ENCODE data around the gene LIF. TPM values are rescaled to one million over a fixed set of nuclear protein-coding genes. Genes with fewer than 3 reads are reported as not detected.
"Not testable (repeated sequence)": the region's sequence is repeated elsewhere in the genome, so short reads cannot be mapped to it uniquely, and the experiment has no call there.

LIF gene
- polyA plus RNA-seq, 1 donor (not counting 4 experiments of a cell fraction or from before 2014, with no cell fraction given), result 3.1 TPM

- TF ChIP-seq EZH2 (IDR thresholded peaks at IDR 0.05; ENCODE audit: low read length) (no peak), CTCF (optimal IDR thresholded peaks at IDR 0.05 in 1 of 3, IDR thresholded peaks at IDR 0.05 in 1 of 3, conservative IDR thresholded peaks at IDR 0.05 in 1 of 3; ENCODE audit: extremely low read depth in 1 of 3, insufficient read depth in 2 of 3, low read length in 3 of 3) (no peak)
- H4K20me1 ChIP-seq (ENCODE audit: control insufficient read depth, extremely low read depth, insufficient read depth, low read length), result no peaks in the 10 kb centered on the region
- no peak for FAIRE-seq
- H3K9ac ChIP-seq (ENCODE audit: control insufficient read depth, extremely low read depth, insufficient read depth, low read length), result no peak overlapping the region
- H2AFZ ChIP-seq (ENCODE audit: control insufficient read depth, low read length), result no peak overlapping the region
- H3K79me2 ChIP-seq (ENCODE audit: control insufficient read depth, insufficient read depth, low read length), result no peaks in the 10 kb centered on the region
- H3K36me3 ChIP-seq (ENCODE audit: control insufficient read depth in 2 of 2, extremely low read depth in 1 of 2, insufficient read depth in 2 of 2, low read length in 2 of 2), result no peaks in the 10 kb centered on the region
- no peak for DNase-seq (ENCODE audit: low read depth, low spot score)
- no peaks in the 10 kb centered on the region for H3K27me3 ChIP-seq (ENCODE audit: control insufficient read depth, extremely low read depth, insufficient read depth, low read length)
- dilution Hi-C loops (cut with MboI; ENCODE audit: extremely low pct_ligation_motif_present, low sequenced_read_pairs), result no loop called here
- H3K9me1 ChIP-seq (ENCODE audit: control insufficient read depth, extremely low read depth, insufficient read depth, low read length), result no peaks in the 10 kb centered on the region
- no peak overlapping the region for H3K4me2 ChIP-seq (ENCODE audit: control insufficient read depth, extremely low read depth, insufficient read depth, low read depth, low read length)
- H3K27ac ChIP-seq (ENCODE audit: control insufficient read depth, insufficient read depth, low read length), result no peak overlapping the region
- no peak overlapping the region for H3K4me3 ChIP-seq (ENCODE audit: control insufficient read depth in 2 of 3, extremely low read depth in 1 of 3, insufficient read depth in 2 of 3, low read depth in 1 of 3, low read length in 3 of 3)
- no peaks in the 10 kb centered on the region for H3K4me1 ChIP-seq (ENCODE audit: control insufficient read depth, extremely low read depth, insufficient read depth, low read length)
- H3K9me3 ChIP-seq (ENCODE audit: control insufficient read depth, low read depth, low read length), result no peaks in the 10 kb centered on the region
Observed at GRCh38 chr22:30234786-30235470, 11.6 kb downstream of the LIF start.

DNA sequence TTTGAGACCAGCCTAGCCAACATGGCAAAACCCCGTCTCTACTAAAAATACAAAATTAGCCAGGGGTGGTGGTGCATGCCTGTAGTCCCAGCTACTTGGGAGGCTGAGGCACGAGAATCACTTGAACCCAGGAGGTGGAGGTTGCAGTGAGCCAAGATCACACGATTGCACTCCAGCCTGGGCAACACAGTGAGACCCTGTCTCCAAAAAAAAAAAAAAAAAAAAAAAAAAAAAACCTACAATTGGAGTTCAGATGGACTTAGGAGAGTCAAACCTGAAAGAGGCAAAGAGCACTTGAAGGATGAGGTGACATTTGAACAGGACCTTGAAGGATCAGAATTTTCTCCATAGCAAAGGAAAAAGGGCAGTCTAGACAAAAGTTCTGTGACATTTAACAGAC lies 12.2 kb downstream of the LIF start:
- H3K9me3 ChIP-seq (ENCODE audit: control insufficient read depth, low read depth, low read length); H3K79me2 ChIP-seq (ENCODE audit: control insufficient read depth, insufficient read depth, low read length); DNase-seq (ENCODE audit: low read depth, low spot score); H3K4me2 ChIP-seq (ENCODE audit: control insufficient read depth, extremely low read depth, insufficient read depth, low read depth, low read length); FAIRE-seq; H3K4me1 ChIP-seq (ENCODE audit: control insufficient read depth, extremely low read depth, insufficient read depth, low read length); H3K36me3 ChIP-seq (ENCODE audit: control insufficient read depth in 2 of 2, extremely low read depth in 1 of 2, insufficient read depth in 2 of 2, low read length in 2 of 2); H3K27me3 ChIP-seq (ENCODE audit: control insufficient read depth, extremely low read depth, insufficient read depth, low read length); H3K4me3 ChIP-seq (ENCODE audit: control insufficient read depth in 2 of 3, extremely low read depth in 1 of 3, insufficient read depth in 2 of 3, low read depth in 1 of 3, low read length in 3 of 3); dilution Hi-C loops (cut with MboI; ENCODE audit: extremely low pct_ligation_motif_present, low sequenced_read_pairs); H3K27ac ChIP-seq (ENCODE audit: control insufficient read depth, insufficient read depth, low read length); H4K20me1 ChIP-seq (ENCODE audit: control insufficient read depth, extremely low read depth, insufficient read depth, low read length); H3K9me1 ChIP-seq (ENCODE audit: control insufficient read depth, extremely low read depth, insufficient read depth, low read length); H2AFZ ChIP-seq (ENCODE audit: control insufficient read depth, low read length); H3K9ac ChIP-seq (ENCODE audit: control insufficient read depth, extremely low read depth, insufficient read depth, low read length): not testable (repeated sequence)

- H3K9ac ChIP-seq (ENCODE audit: control insufficient read depth, extremely low read depth, insufficient read depth, low read length), result no peak overlapping the region
- H3K4me3 ChIP-seq (ENCODE audit: control insufficient read depth in 2 of 3, extremely low read depth in 1 of 3, insufficient read depth in 2 of 3, low read depth in 1 of 3, low read length in 3 of 3), result no peak overlapping the region
- no peak for TF ChIP-seq CTCF (optimal IDR thresholded peaks at IDR 0.05 in 1 of 3, IDR thresholded peaks at IDR 0.05 in 1 of 3, conservative IDR thresholded peaks at IDR 0.05 in 1 of 3; ENCODE audit: extremely low read depth in 1 of 3, insufficient read depth in 2 of 3, low read length in 3 of 3)
- TF ChIP-seq EZH2 (IDR thresholded peaks at IDR 0.05; ENCODE audit: low read length), result no peak
- H3K27ac ChIP-seq (ENCODE audit: control insufficient read depth, insufficient read depth, low read length), result no peak overlapping the region
- FAIRE-seq (no peak), DNase-seq (ENCODE audit: low read depth, low spot score) (no peak)
- no peak overlapping the region for H2AFZ ChIP-seq (ENCODE audit: control insufficient read depth, low read length)
- dilution Hi-C loops (cut with MboI; ENCODE audit: extremely low pct_ligation_motif_present, low sequenced_read_pairs), result no loop called here
- no peaks in the 10 kb centered on the region for H3K27me3 ChIP-seq (ENCODE audit: control insufficient read depth, extremely low read depth, insufficient read depth, low read length)
- no peaks in the 10 kb centered on the region for H3K9me1 ChIP-seq (ENCODE audit: control insufficient read depth, extremely low read depth, insufficient read depth, low read length)
- no peaks in the 10 kb centered on the region for H3K9me3 ChIP-seq (ENCODE audit: control insufficient read depth, low read depth, low read length)
- no peaks in the 10 kb centered on the region for H3K36me3 ChIP-seq (ENCODE audit: control insufficient read depth in 2 of 2, extremely low read depth in 1 of 2, insufficient read depth in 2 of 2, low read length in 2 of 2)
- no peak overlapping the region for H3K4me2 ChIP-seq (ENCODE audit: control insufficient read depth, extremely low read depth, insufficient read depth, low read depth, low read length)
- no peaks in the 10 kb centered on the region for H4K20me1 ChIP-seq (ENCODE audit: control insufficient read depth, extremely low read depth, insufficient read depth, low read length)
- peaks cover 7% of the 10 kb centered on the region for H3K4me1 ChIP-seq (ENCODE audit: control insufficient read depth, extremely low read depth, insufficient read depth, low read length)
- no peaks in the 10 kb centered on the region for H3K79me2 ChIP-seq (ENCODE audit: control insufficient read depth, insufficient read depth, low read length)
Observed at GRCh38 chr22:30233582-30233981, 13.0 kb downstream of the LIF start.
